Karpas-422 (cell line): ENCODE results near the gene SCYL2. TPM values are rescaled to one million over a fixed set of nuclear protein-coding genes. Genes with fewer than 3 reads are reported as not detected.
"Not testable (repeated sequence)": the region's sequence is repeated elsewhere in the genome, so short reads cannot be mapped to it uniquely, and the experiment has no call there.

ENCODE experiments used
- DNase-seq: peaks from one replicate; pipeline ENCODE4 v3.0.0-alpha.2; 2015
- H2AFZ ChIP-seq: fragments of 200-600 bp; sonication (generic); 2 replicates; pipeline ENCODE4 v1.6.1; 2014; ENCODE audit warnings: antibody characterized with exemption, low read length, mixed read lengths
- H3K27ac ChIP-seq: fragments of 200-600 bp; sonication (generic); 2 replicates; pipeline ENCODE4 v1.5.1; 2014; ENCODE audit warnings: mild to moderate bottlenecking, low read length, moderate library complexity
- H3K27me3 ChIP-seq: fragments of 200-600 bp; sonication (generic); 2 replicates; pipeline ENCODE4 v1.6.1; 2014; ENCODE audit warnings: low read length, mixed read lengths
- H3K36me3 ChIP-seq: fragments of 200-600 bp; sonication (generic); 2 replicates; pipeline ENCODE4 v1.6.1; 2014; ENCODE audit warnings: low read length, mixed read lengths; ENCODE audit not compliant: insufficient read depth
- H3K4me1 ChIP-seq: fragments of 200-600 bp; sonication (generic); 2 replicates; pipeline ENCODE4 v1.6.1; 2014; ENCODE audit warnings: mild to moderate bottlenecking, low read length, mixed read lengths
- H3K4me2 ChIP-seq: fragments of 200-600 bp; sonication (generic); 2 replicates; pipeline ENCODE4 v1.6.1; 2014; ENCODE audit warnings: low read length, low read depth, mild to moderate bottlenecking; ENCODE audit not compliant: poor library complexity, severe bottlenecking
- H3K4me3 ChIP-seq: fragments of 200-600 bp; sonication (generic); 2 replicates; pipeline ENCODE4 v1.5.1; 2014; ENCODE audit warnings: mild to moderate bottlenecking, antibody characterized with exemption, low read length, mixed read lengths
- H3K79me2 ChIP-seq: fragments of 200-600 bp; sonication (generic); 2 replicates; pipeline ENCODE4 v1.6.1; 2014; ENCODE audit warnings: mild to moderate bottlenecking, low read length, mixed read lengths
- H3K9ac ChIP-seq: fragments of 200-600 bp; sonication (generic); 2 replicates; pipeline ENCODE4 v1.6.0; 2014; ENCODE audit warnings: low read length
- H3K9me2 ChIP-seq: fragments of 200-600 bp; sonication (generic), shearing (Covaris generic); replicated peaks from 2 replicates; pipeline ENCODE4 v1.6.0; 2014; ENCODE audit warnings: mild to moderate bottlenecking, low read length, moderate library complexity; ENCODE audit not compliant: insufficient read depth
- H3K9me3 ChIP-seq: fragments of 300-700, 200-600 bp; sonication (generic); 2 replicates; pipeline ENCODE4 v1.6.1; 2014; ENCODE audit warnings: low read length, mixed read lengths
- H4K20me1 ChIP-seq: fragments of 200-600 bp; sonication (generic); 2 replicates; pipeline ENCODE4 v1.6.1; 2014; ENCODE audit warnings: mild to moderate bottlenecking, antibody characterized with exemption, low read length, low read depth; ENCODE audit not compliant: insufficient read depth
- total RNA-seq: library from RNA; depleted of rRNA; stranded (reverse); fragments of >200 nt; shearing (Covaris generic); gene quantifications from 2 replicates; pipeline ENCODE4 v1.2.3, GENCODE V29; 2014; ENCODE audit warnings: low replicate concordance; rRNA removed

The SCYL2 gene, protein sequence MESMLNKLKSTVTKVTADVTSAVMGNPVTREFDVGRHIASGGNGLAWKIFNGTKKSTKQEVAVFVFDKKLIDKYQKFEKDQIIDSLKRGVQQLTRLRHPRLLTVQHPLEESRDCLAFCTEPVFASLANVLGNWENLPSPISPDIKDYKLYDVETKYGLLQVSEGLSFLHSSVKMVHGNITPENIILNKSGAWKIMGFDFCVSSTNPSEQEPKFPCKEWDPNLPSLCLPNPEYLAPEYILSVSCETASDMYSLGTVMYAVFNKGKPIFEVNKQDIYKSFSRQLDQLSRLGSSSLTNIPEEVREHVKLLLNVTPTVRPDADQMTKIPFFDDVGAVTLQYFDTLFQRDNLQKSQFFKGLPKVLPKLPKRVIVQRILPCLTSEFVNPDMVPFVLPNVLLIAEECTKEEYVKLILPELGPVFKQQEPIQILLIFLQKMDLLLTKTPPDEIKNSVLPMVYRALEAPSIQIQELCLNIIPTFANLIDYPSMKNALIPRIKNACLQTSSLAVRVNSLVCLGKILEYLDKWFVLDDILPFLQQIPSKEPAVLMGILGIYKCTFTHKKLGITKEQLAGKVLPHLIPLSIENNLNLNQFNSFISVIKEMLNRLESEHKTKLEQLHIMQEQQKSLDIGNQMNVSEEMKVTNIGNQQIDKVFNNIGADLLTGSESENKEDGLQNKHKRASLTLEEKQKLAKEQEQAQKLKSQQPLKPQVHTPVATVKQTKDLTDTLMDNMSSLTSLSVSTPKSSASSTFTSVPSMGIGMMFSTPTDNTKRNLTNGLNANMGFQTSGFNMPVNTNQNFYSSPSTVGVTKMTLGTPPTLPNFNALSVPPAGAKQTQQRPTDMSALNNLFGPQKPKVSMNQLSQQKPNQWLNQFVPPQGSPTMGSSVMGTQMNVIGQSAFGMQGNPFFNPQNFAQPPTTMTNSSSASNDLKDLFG
- total RNA-seq, result 43.9 and 96.2 TPM in 2 replicates

DNA sequence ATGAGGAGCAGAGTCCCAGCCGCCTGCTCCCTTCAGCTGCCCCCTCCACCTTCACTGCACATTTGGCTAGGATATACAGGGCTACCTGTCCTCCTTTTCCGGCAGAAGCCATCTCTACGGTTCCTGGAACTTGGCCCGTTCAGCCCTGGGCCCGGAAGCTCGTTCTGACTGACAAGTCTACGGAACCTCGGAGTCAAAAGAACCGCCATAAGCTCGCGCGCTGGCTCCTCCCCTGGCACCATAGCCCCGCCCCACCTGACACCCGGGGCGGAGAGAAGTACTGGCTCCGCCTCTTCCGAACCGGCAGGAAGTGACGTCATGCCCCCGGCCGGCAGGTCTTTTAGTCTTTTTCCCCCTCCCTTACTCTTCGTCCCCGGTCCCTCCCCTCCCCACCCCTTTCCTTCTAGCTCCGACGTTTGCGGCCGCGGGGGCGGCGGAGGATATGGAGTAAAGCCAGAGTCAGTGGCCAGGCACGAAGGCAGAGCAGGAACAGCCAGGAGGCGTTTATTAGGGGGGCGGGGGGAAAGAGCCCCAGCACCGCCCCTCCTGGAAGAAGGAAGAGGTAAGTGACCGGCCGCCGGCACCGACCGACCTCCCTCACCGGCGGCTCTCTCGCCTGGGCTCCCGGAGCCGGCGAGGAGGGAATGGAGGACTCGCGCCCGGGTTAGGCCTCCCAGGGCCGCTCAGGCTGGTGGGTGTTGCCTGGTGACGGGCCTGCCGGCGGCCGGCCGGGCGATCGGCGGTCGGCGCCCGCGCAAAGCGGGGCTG, at the start of gene SCYL2, which contains the start of gene DEPDC4:
TSS of gene SCYL2 (plus strand) at position 343 of the 768 bp plus-strand sequence. CDS start 15,794 bp downstream, outside the sequence.
TSS of gene DEPDC4 (minus strand) at position 245 of the 768 bp plus-strand sequence. CDS start at position 242, 3 bp downstream.
- peak within 1 kb of the TSS; percentile 97 for H3K4me3 ChIP-seq

DNA sequence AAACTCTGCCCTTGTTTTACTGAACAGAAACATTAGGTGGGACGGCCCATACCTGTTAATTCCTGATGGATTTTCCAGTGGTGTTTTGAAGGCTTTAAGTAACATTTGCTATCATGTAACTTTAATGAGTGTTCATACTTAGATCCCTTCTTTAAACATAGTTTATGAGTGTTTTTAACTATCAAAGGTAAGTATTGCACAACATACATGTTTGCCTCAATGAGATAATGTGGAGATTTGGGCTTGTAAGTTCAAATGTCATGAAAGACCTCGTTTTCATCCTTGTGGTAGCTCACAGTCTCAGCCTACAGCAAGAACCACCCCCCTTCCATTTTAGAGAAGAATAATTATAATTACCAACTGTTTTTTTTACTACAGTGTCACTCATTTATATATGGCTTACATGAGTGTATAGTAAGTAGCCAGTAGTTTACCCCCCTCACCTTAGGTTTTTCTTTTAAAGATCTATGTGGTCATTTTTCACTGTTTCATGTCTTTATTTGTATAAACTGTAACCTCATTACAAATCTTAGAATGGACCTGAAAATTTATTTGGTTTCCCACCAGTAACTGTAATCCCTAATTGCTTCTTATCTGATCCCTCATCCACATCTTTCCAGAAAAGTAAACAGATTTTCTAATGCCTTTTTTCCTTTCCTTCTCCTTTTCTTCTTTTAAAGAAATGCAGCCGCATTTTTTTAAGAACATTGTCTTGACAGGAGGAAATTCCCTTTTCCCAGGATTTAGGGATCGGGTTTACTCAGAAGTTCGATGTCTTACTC, 47.5 kb upstream of the SCYL2 start:
- H3K4me2 ChIP-seq, result no peak overlapping the region
- H3K79me2 ChIP-seq, result peaks cover 4% of the 10 kb centered on the region; the same call in 1 of the 2 replicates
- H3K4me1 ChIP-seq, result no peaks in the 10 kb centered on the region
- no peaks in the 10 kb centered on the region for H4K20me1 ChIP-seq
- H3K27ac ChIP-seq, result no peak overlapping the region
- peaks cover 43% of the 10 kb centered on the region; the same call in 1 of the 2 replicates for H3K36me3 ChIP-seq
- no peaks in the 10 kb centered on the region for H3K9me3 ChIP-seq
- no peak overlapping the region for H2AFZ ChIP-seq
- DNase-seq, result no peak
- no peak overlapping the region for H3K4me3 ChIP-seq
- H3K9ac ChIP-seq, result no peak overlapping the region
- H3K27me3 ChIP-seq, result no peaks in the 10 kb centered on the region
- H3K9me2 ChIP-seq, result no peaks in the 10 kb centered on the region

More for the DNA sequence above, at the start of gene SCYL2, which contains the start of gene DEPDC4:
- no peaks in the 10 kb centered on the region for H3K27me3 ChIP-seq
- H2AFZ ChIP-seq, result peak within 1 kb of the TSS; percentile 91
- H3K4me1 ChIP-seq, result peaks cover 38% of the 10 kb centered on the region
- peak within 1 kb of the TSS; percentile 95 for H3K9ac ChIP-seq
- H3K9me2 ChIP-seq, result no peaks in the 10 kb centered on the region
- peak; percentile 98 for DNase-seq
- peaks cover 54% of the 10 kb centered on the region for H3K79me2 ChIP-seq
- peak within 1 kb of the TSS; percentile 90 for H3K4me2 ChIP-seq
- peaks cover 11% of the 10 kb centered on the region; the same call in 1 of the 2 replicates for H4K20me1 ChIP-seq
- peak within 1 kb of the TSS; percentile 50 for H3K27ac ChIP-seq
- H3K36me3 ChIP-seq, result peaks cover 4% of the 10 kb centered on the region; the same call in 1 of the 2 replicates
- no peaks in the 10 kb centered on the region for H3K9me3 ChIP-seq

DNA sequence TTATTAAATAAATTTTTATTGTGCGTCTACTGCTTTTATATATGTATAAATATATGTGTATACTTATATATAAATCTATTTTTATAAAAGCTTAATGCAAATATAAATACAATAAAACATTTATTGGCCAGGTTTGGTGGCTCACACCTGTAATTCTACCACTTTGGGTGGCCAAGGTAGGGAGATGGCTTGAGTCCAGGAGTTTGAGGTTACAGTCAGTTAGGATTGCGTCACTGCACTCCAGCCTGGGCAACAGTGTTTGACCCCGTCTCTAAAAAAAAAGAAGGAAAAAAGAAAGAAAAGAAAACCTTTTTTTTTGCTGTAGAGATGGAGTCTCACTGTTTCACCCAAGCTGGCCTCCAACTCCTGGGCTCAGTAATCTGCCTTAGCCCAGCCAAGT, 45.5 kb upstream of the SCYL2 start:
- H3K4me3 ChIP-seq, result no peak overlapping the region
- H3K4me1 ChIP-seq, result no peaks in the 10 kb centered on the region
- no peak for DNase-seq
- H3K36me3 ChIP-seq, result peaks cover 45% of the 10 kb centered on the region
- H3K4me2 ChIP-seq, result no peak overlapping the region
- H2AFZ ChIP-seq, result no peak overlapping the region
- H3K9me2 ChIP-seq, result no peaks in the 10 kb centered on the region
- no peak overlapping the region for H3K27ac ChIP-seq
- no peaks in the 10 kb centered on the region for H3K79me2 ChIP-seq
- no peak overlapping the region for H3K9ac ChIP-seq
- no peaks in the 10 kb centered on the region for H3K9me3 ChIP-seq
- no peaks in the 10 kb centered on the region for H3K27me3 ChIP-seq
- no peaks in the 10 kb centered on the region for H4K20me1 ChIP-seq

DNA sequence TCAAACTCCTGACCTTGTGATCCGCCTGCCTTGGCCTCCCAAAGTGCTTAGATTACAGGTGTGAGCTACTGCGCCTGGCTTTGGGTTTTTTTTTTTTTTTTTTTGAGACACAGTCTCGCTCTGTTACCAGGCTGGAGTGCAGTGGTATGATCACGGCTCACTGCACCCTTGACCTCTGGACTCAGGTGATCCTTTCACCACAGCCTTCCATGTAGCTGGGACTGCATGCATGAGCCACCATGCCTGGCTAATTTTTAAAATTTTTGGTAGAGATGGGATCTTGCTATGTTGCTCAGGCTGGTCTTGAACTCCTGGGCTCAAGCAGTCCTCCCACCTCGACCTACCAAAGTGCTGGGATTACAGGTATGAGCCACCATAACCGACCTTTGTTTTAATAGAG, 44.8 kb upstream of the SCYL2 start:
- peaks cover 42% of the 10 kb centered on the region for H3K36me3 ChIP-seq
- not testable (repeated sequence) for H3K79me2 ChIP-seq, H4K20me1 ChIP-seq, H3K9me3 ChIP-seq, H3K9me2 ChIP-seq, H3K4me3 ChIP-seq, H2AFZ ChIP-seq, H3K27ac ChIP-seq, H3K4me2 ChIP-seq, H3K4me1 ChIP-seq, H3K9ac ChIP-seq, DNase-seq, H3K27me3 ChIP-seq

DNA sequence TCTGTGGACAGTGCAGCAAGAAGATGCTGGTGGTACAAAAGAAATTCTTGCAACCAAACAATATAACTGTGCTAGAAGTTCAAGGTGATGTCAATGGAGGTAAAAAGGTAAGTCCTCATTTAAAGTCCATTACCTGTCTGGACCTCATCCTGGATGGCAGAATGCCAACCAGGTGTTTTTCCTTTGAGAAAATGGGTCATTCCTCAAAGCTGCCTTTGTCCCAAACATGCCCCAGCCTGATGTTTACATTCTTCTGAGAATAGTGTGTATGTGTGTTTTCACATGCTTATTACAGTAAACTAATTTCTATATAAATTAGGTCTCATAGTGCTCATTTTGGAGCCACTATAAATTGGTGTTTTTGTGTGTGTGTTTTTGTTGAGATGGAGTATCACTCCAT, 41.5 kb upstream of the SCYL2 start:
- H3K4me3 ChIP-seq, result no peak overlapping the region

DNA sequence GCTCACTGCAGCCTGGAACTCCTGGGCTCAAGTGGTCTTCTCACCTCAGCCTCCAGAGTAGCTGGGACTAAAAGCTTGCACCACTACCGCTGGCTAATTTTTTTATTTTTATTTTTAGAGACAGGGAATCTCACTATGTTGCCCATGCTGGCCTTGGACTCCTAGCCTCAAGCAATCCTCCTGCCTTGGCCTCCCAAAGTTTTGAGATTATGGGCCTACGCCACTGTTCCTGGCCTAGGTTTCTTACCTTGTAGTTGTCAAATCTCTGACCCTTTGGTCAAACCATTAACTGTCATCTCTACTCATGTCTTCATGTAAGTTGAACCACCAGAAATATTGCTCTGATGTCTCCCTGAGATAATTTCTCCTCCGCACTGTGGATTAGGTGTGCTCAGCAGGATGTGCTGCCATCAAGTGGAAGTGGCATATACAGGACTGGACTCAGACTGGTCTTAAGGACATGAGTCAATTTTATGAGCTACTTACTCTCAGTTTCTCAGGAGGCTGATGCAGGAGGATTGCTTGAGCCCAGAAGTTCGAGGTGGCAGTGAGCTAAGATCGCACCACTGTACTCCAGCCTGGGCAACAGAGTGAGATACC, 37.8 kb upstream of the SCYL2 start:
- Histone ChIP-seq H2AFZ (no peak overlapping the region), H4K20me1 (no peaks in the 10 kb centered on the region), H3K27ac (no peak overlapping the region), H3K9ac (no peak overlapping the region), H3K4me3 (no peak overlapping the region), H3K4me1 (no peaks in the 10 kb centered on the region), H3K27me3 (no peaks in the 10 kb centered on the region), H3K4me2 (no peak overlapping the region), H3K36me3 (peaks cover 15% of the 10 kb centered on the region), H3K9me3 (no peaks in the 10 kb centered on the region), H3K79me2 (no peaks in the 10 kb centered on the region), H3K9me2 (no peaks in the 10 kb centered on the region)
- DNase-seq, result peak; percentile 45

More for the DNA sequence above, 41.5 kb upstream of the SCYL2 start:
- DNase-seq, result no peak
- H3K9me3 ChIP-seq, result no peaks in the 10 kb centered on the region
- no peaks in the 10 kb centered on the region for H4K20me1 ChIP-seq
- H3K4me1 ChIP-seq, result no peaks in the 10 kb centered on the region
- no peak overlapping the region for H3K9ac ChIP-seq
- H3K9me2 ChIP-seq, result no peaks in the 10 kb centered on the region
- no peak overlapping the region for H3K27ac ChIP-seq
- H3K27me3 ChIP-seq, result no peaks in the 10 kb centered on the region
- H3K79me2 ChIP-seq, result no peaks in the 10 kb centered on the region
- no peak overlapping the region for H2AFZ ChIP-seq
- no peak overlapping the region for H3K4me2 ChIP-seq
- H3K36me3 ChIP-seq, result peaks cover 23% of the 10 kb centered on the region

DNA sequence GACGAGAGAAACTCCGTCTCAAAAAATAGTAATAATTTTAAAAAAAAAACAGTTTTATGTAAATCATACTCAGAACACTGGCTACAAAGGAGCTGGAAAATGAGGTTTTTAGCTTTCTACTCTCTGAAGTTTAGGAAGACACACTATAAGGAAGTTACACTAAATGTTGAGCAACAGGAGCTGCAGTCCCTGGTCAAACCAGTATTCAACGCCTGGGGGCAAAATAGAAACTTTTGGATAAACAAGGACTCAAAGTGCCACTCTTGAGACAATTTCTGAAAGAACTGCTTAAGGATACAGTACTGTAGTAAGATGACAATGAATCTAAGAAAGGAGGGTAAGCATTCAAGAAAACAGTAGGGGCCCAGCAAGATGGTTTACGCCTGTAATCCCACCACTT, 37.1 kb upstream of the SCYL2 start:
- Histone ChIP-seq H3K4me1 (0 out of 2 replicates have a peak, but pooled peaks cover 2% of the 10 kb centered on the region), H3K9me2 (no peaks in the 10 kb centered on the region), H3K36me3 (peaks cover 15% of the 10 kb centered on the region), H3K27ac (no peak overlapping the region), H2AFZ (no peak overlapping the region), H3K79me2 (no peaks in the 10 kb centered on the region), H3K4me2 (no peak overlapping the region), H3K9ac (no peak overlapping the region), H3K9me3 (no peaks in the 10 kb centered on the region), H4K20me1 (no peaks in the 10 kb centered on the region), H3K27me3 (no peaks in the 10 kb centered on the region), H3K4me3 (no peak overlapping the region)
- DNase-seq, result no peak
